HCT116 (cell line): ENCODE data around the gene SEBOX. TPM values are rescaled to one million over a fixed set of nuclear protein-coding genes. Genes with fewer than 3 reads are reported as not detected.

Experiments
- ATAC-seq: fragments of 200-7000 bp; cut with Tn5 transposase; 2 replicates; pipeline ENCODE4 v1.9.1; 2020; ENCODE audit warnings: mild to moderate bottlenecking, moderate library complexity
- BruUV-seq: library from RNA; stranded (reverse); fragments of 400-500 nt; replicated peaks from 2 replicates; lab custom pipeline; 2021; lab: Mats Ljungman, UMichigan
- CTCF ChIA-PET: fragments of 300-600 bp; sonication (Branson Sonifier 250); formaldehyde crosslinking; loops from one replicate; lab custom pipeline; 2021; ENCODE audit warnings: antibody characterized with exemption; lab: Charles Lee
- POLR2A ChIA-PET: fragments of 300-600, 350-600 bp; sonication (Branson Sonifier 250); formaldehyde crosslinking; loops from one replicate; lab custom pipeline; 2021; ENCODE audit warnings: antibody characterized with exemption; lab: Charles Lee
- RAD21 ChIA-PET, 2 experiments: fragments of 300-600 bp; sonication (Branson Sonifier 250); formaldehyde crosslinking; loops; one replicate each; lab custom pipeline; 2023; ENCODE audit warnings: low total read pairs in 2 of 2; ENCODE audit not compliant: uncharacterized antibody in 2 of 2, unreplicated experiment in 2 of 2, low non-redundant PET in 1 of 2; lab: Charles Lee
- DNase-seq: peaks from one replicate; pipeline ENCODE4 v3.0.0-alpha.2; 2010; ENCODE audit warnings: low read depth, low spot score
- H2AFZ ChIP-seq: fragments of 200-600 bp; shearing (Covaris generic), sonication (generic); 2 replicates; pipeline ENCODE4 v1.6.1; 2017; ENCODE audit warnings: low read depth, mixed run types, mixed read lengths, antibody characterized with exemption, low read length; ENCODE audit not compliant: poor library complexity, severe bottlenecking
- H3K27ac ChIP-seq: 2 replicates; pipeline ENCODE4 v1.5.1; 2012; ENCODE audit warnings: low read depth, low read length
- H3K27me3 ChIP-seq: fragments of 200-600 bp; sonication (generic); 2 replicates; pipeline ENCODE4 v1.6.1; 2016; ENCODE audit warnings: mixed run types, low read length, mixed read lengths; ENCODE audit not compliant: insufficient read depth
- H3K36me3 ChIP-seq, 2 experiments: fragments of 200-500 bp in 1 of 2; fragments of 200-600 bp in 1 of 2; sonication (Bioruptor generic) in 1 of 2; sonication (generic) in 1 of 2; 2 replicates each; pipeline versions ENCODE4 v1.5.1 to v1.6.1; 2014 to 2016; ENCODE audit warnings: low read length in 2 of 2, inconsistent platforms in 1 of 2, mixed read lengths in 1 of 2, mixed run types in 1 of 2; ENCODE audit not compliant: insufficient read depth in 2 of 2, control insufficient read depth in 1 of 2
- H3K4me1 ChIP-seq, 2 experiments: fragments of 200-600 bp in 1 of 2; sonication (generic) in 1 of 2; 2 replicates each; pipeline versions ENCODE4 v1.5.1 to v1.6.1; 2012 to 2017; ENCODE audit warnings: low read length in 2 of 2, inconsistent platforms in 1 of 2, mild to moderate bottlenecking in 1 of 2, mixed read lengths in 1 of 2, mixed run types in 1 of 2, moderate library complexity in 1 of 2; ENCODE audit not compliant: insufficient read depth in 2 of 2, control insufficient read depth in 1 of 2
- H3K4me2 ChIP-seq: fragments of 200-600 bp; sonication (generic); 2 replicates; pipeline ENCODE4 v1.6.1; 2017; ENCODE audit warnings: mixed run types, low read length, mixed read lengths
- H3K4me3 ChIP-seq, 2 experiments: fragments of 200-600 bp in 1 of 2; sonication (generic) in 1 of 2; replicated peaks in 1 of 2; 2 replicates each; pipeline ENCODE4 v1.5.1; 2011 to 2016; ENCODE audit warnings: low read length in 2 of 2, control low read depth in 1 of 2, low read depth in 1 of 2, mild to moderate bottlenecking in 1 of 2, mixed read lengths in 1 of 2, mixed run types in 1 of 2
- H3K79me2 ChIP-seq: fragments of 200-600 bp; sonication (generic); 2 replicates; pipeline ENCODE4 v1.6.1; 2017; ENCODE audit warnings: mild to moderate bottlenecking, mixed run types, low read length, moderate library complexity, mixed read lengths; ENCODE audit not compliant: insufficient read depth
- H3K9ac ChIP-seq: fragments of 200-600 bp; sonication (generic); 2 replicates; pipeline ENCODE4 v1.6.1; 2016; ENCODE audit warnings: low read length, mixed read lengths
- H3K9me2 ChIP-seq: fragments of 200-600 bp; sonication (generic), shearing (Covaris generic); 2 replicates; pipeline ENCODE4 v1.6.1; 2017; ENCODE audit warnings: mixed run types, mild to moderate bottlenecking, moderate library complexity; ENCODE audit not compliant: insufficient read depth
- H3K9me3 ChIP-seq, 2 experiments: fragments of 200-500 bp in 1 of 2; fragments of 200-600 bp in 1 of 2; sonication (Bioruptor generic) in 1 of 2; sonication (generic) in 1 of 2; 2 replicates each; pipeline ENCODE4 v1.6.1; 2014 to 2017; ENCODE audit warnings: low read length in 2 of 2, mixed read lengths in 2 of 2, inconsistent platforms in 1 of 2, low read depth in 1 of 2, mild to moderate bottlenecking in 1 of 2, mixed run types in 1 of 2, moderate library complexity in 1 of 2; ENCODE audit not compliant: control insufficient read depth in 1 of 2, insufficient read depth in 1 of 2
- H4K20me1 ChIP-seq: fragments of 200-600 bp; sonication (generic), shearing (Covaris generic); 2 replicates; pipeline ENCODE4 v1.6.1; 2017; ENCODE audit warnings: mixed run types, mild to moderate bottlenecking, moderate library complexity; ENCODE audit not compliant: insufficient read depth
- ATF3 ChIP-seq: IDR thresholded peaks from 2 replicates; pipeline ENCODE4 v1.6.1; 2012
- CEBPB ChIP-seq: IDR thresholded peaks from 2 replicates; pipeline ENCODE4 v1.6.1; 2012; ENCODE audit warnings: low read depth
- ELF1 ChIP-seq: IDR thresholded peaks from 2 replicates; pipeline ENCODE4 v1.6.1; 2012; ENCODE audit warnings: low read depth, borderline replicate concordance
- EZH2phosphoT487 ChIP-seq: fragments of 200-600 bp; IDR thresholded peaks from 2 replicates; pipeline ENCODE4 v1.6.1; 2018; ENCODE audit warnings: antibody characterized with exemption, borderline replicate concordance
- FOSL1 ChIP-seq: IDR thresholded peaks from 2 replicates; pipeline ENCODE4 v1.6.1; 2012; ENCODE audit warnings: low read depth
- JUND ChIP-seq: IDR thresholded peaks from 2 replicates; pipeline ENCODE4 v1.6.1; 2012
- MAX ChIP-seq: IDR thresholded peaks from 2 replicates; pipeline ENCODE4 v1.6.1; 2012
- POLR2A ChIP-seq: IDR thresholded peaks from 2 replicates; pipeline ENCODE4 v1.7.0; 2011; ENCODE audit warnings: borderline replicate concordance; ENCODE audit not compliant: insufficient read depth, insufficient read length; ENCODE audit errors: extremely low read depth
- POLR2AphosphoS5 ChIP-seq: IDR thresholded peaks from 2 replicates; pipeline ENCODE4 v1.6.1; 2011; ENCODE audit warnings: mild to moderate bottlenecking, low read depth, low read length, moderate library complexity
- SP1 ChIP-seq: IDR thresholded peaks from 2 replicates; pipeline ENCODE4 v1.6.1; 2012; ENCODE audit warnings: low read depth
- SRF ChIP-seq: IDR thresholded peaks from 2 replicates; pipeline ENCODE4 v1.6.1; 2012; ENCODE audit warnings: low read depth
- YY1 ChIP-seq: IDR thresholded peaks from 2 replicates; pipeline ENCODE4 v1.6.1; 2011; ENCODE audit warnings: low read length, low read depth, moderate library complexity, mild to moderate bottlenecking; ENCODE audit not compliant: insufficient replicate concordance; ENCODE audit errors: extremely low read depth
- ZBTB33 ChIP-seq: IDR thresholded peaks from 2 replicates; pipeline ENCODE4 v1.6.1; 2011; ENCODE audit warnings: mild to moderate bottlenecking, low read length, moderate library complexity; ENCODE audit not compliant: insufficient replicate concordance; ENCODE audit errors: extremely low read depth
- ZFX ChIP-seq: fragments of 450-650 bp; IDR thresholded peaks from 2 replicates; pipeline ENCODE4 v1.6.1; 2017
- ZNF274 ChIP-seq: fragments of 200-500 bp; sonication (Bioruptor generic); IDR thresholded peaks from 2 replicates; pipeline ENCODE4 v1.6.1; 2014; ENCODE audit warnings: mild to moderate bottlenecking, low read depth, low read length, inconsistent platforms
- intact Hi-C: fragments of 100-400 bp; cut with micrococcal nuclease; formaldehyde crosslinking; loops from 2 replicates; pipeline ENCODE4 v1.10.0; 2022
- total RNA-seq: library from RNA; stranded (reverse); gene quantifications from one replicate; pipeline ENCODE4 v1.2.1, GENCODE V29; 2021; ENCODE audit not compliant: unreplicated experiment

Gene SEBOX
- total RNA-seq, 1 experiment from 2014 or later, result not detected

GRCh38 chr17:28385406-28385805 is 20.4 kb upstream of the SEBOX start:
- no peaks in the 10 kb centered on the region for H4K20me1 ChIP-seq
- no peak overlapping the region for H3K4me2 ChIP-seq
- TF ChIP-seq SRF, result no peak
- TF ChIP-seq JUND, result no peak
- no peak for TF ChIP-seq POLR2AphosphoS5
- no peak for TF ChIP-seq YY1
- TF ChIP-seq ZBTB33, result no peak
- TF ChIP-seq ZNF274, result no peak
- no peak for TF ChIP-seq CEBPB
- no peak for TF ChIP-seq SP1
- no peak for TF ChIP-seq POLR2A
- TF ChIP-seq ZFX, result no peak
- TF ChIP-seq MAX, result no peak
- TF ChIP-seq ATF3, result no peak
- no peak for TF ChIP-seq EZH2phosphoT487
- TF ChIP-seq ELF1, result no peak
- no peak for TF ChIP-seq FOSL1
- H3K79me2 ChIP-seq, result no peaks in the 10 kb centered on the region
- H3K9me2 ChIP-seq, result no peaks in the 10 kb centered on the region
- no peaks in the 10 kb centered on the region for H3K9me3 ChIP-seq
- CTCF ChIA-PET, result no interaction called here
- no TSS peak for BruUV-seq
- intact Hi-C loops, result no loop called here
- H3K27ac ChIP-seq, result no peak overlapping the region
- H3K9ac ChIP-seq, result no peak overlapping the region
- no peak overlapping the region for H2AFZ ChIP-seq
- RAD21 ChIA-PET, result no interaction called here
- POLR2A ChIA-PET, result no interaction called here
- H3K4me3 ChIP-seq, result no peak overlapping the region
- H3K36me3 ChIP-seq, result no peaks in the 10 kb centered on the region
- H3K4me1 ChIP-seq, result no peaks in the 10 kb centered on the region
- no peaks in the 10 kb centered on the region for H3K27me3 ChIP-seq
- ATAC-seq (no peak), DNase-seq (no peak)
